HG03342 (cell line): ENCODE measurements around the gene ENAM.

Experiments used
- ATAC-seq: cut with Tn5 transposase; IDR thresholded peaks from one replicate; pipeline ENCODE4 v1.9.1; 2021; ENCODE audit warnings: mild to moderate bottlenecking, moderate library complexity; ENCODE audit not compliant: unreplicated experiment

Gene ENAM

DNA sequence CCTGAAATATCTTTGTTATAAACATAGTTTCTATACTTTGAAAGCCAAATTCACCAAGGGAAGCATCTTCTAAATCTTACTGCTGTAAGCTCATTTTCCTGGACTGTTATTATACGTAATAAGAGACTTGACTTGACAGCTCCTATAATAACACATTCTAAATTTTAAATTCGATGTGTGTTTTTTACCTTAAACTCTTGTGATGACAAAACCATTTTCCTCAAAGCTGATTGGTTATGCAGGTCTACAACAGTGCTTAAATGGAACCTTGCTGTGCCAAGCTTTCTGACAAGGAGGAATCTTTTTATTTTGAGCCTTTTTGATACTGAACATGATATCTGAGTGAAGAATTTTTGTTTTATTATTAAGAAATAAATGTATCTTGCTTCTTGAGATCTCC is at the start of gene ENAM:
Gene ENAM (plus strand): TSS at position 301 of the 400 bp plus-strand sequence. CDS start 757 bp downstream, outside the sequence.
- ATAC-seq: no peak

DNA sequence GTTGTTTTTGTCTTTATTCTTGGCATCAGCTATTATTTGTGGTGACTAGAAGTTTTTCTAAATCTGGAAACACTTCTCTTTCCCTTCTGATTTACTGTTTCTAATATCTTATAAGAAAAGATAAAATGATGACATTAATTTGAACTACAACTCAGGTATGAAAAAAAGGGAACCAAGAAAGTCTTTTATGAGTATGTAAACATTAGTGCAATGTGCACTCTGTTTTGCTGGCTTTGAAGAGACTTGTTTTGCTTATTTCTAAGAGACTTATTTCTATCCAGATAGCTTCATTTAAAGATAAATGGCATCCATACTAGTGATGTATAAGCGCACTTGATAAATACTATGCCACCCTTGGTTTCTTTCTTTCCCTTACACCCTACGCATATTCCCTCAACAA is 46.6 kb upstream of the ENAM start:
- ATAC-seq: no peak

- ATAC-seq: no peak
Observed at GRCh38 chr4:70583952-70584834, 44.4 kb upstream of the ENAM start.

GRCh38 chr4:70586841-70587240 is 41.7 kb upstream of the ENAM start:
- no peak for ATAC-seq

DNA sequence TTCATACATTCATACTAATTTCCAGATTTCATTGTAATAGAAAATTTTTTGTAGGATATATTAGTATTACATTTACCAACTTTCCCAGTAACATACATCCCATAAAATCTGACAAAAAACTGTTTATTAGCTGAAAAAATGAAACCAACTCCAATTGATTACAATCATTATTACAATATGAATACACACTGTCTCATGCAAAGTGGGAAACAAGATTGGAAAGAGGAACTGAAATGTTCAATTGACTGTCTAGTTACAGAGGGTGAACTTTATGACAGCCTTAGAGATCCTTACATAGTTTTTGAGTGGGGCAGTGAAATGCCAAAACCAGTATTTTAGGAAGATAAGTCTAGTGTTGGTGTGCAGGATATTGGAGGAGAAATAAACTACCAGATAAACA is 38.8 kb upstream of the ENAM start:
- ATAC-seq: peak; percentile 99

DNA sequence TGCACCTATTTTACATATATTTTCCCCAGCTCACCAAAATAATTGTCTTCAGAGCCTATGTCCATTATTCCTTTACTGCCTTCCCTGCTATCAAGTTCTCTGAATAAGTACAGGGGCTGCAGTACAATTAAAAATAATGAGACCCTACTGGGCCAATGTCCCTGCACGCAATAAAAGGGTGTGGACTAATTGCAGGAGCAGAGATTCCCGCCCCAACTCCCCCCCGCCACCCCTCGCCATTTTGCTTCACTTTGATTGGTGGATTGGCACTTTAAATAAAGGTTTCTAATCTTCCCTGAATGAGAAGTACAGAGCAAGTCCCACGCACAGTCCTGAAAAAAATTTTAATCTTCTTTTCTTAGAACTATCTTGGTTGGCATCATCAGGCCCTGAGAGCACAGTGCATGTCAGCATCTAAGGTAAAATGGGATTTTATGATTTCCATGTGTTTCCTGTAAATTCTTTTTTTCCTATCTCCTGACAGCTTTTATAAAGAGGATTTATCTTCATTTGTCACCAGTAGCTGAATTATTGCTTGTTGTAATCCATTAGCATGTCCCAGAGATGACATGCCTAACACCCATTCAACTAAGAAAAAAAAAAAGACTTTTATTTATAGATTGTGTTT is 36.5 kb upstream of the ENAM start, which contains the start of gene AMBN:
Gene AMBN (plus strand): TSS at position 302 of the 628 bp plus-strand sequence. CDS start 103 bp downstream, at position 405.
- ATAC-seq: no peak

DNA sequence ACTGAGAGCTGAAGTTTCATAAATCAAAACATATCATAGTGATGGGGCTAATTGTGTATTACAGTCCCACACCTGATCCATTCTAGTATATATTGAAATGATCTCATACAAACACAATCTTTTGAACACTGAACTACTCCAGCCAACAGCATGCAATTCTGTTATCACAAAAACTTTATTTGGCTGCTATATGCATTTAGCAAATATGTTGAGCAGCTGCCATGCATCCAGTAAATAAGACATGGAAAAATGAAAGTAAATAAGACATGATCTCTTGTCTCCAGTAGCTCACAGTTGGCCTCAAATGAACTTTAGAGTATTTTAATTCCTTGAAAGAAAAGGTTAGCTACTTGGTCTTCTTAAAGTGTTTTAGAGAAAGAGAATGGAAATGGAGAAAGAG is 34.3 kb upstream of the ENAM start:
- no peak for ATAC-seq

DNA sequence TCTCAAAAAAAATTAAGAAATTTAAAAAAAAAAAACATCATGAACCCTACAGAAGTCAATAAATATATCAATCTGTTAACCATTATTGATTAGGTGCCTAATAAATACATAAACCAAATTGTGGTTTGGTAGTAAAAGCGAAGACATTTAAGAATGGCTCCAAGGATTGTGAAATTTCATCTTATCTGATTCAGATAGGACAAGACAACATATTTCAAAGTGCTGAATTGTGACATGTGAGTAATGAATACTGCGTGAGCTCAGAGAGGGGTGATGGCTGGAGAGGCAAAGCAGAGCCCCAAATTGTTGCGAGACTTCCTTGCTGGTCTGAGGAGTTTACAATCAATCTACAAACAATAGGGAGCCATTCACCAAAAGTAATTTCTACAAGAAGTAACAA is 28.2 kb upstream of the ENAM start:
- no peak for ATAC-seq

DNA sequence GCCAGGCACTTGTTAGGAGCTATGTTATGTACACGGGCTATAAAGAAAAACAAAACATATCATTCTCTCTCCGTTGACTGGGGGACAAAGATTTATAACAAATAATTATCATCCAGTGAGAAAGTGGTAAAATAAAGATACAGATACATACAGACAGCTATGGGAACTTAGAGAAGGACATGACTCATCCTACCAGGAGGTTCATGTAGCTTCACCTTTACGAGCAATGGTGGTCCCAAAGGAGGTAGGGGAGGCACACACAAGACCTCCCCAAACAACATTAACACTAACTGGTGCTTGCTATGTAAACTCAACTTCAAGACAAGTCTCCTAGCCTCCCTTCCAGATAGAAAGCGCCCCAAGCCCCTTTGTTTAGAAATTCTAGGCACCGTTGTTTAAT is 27.6 kb upstream of the ENAM start:
- ATAC-seq: no peak

DNA sequence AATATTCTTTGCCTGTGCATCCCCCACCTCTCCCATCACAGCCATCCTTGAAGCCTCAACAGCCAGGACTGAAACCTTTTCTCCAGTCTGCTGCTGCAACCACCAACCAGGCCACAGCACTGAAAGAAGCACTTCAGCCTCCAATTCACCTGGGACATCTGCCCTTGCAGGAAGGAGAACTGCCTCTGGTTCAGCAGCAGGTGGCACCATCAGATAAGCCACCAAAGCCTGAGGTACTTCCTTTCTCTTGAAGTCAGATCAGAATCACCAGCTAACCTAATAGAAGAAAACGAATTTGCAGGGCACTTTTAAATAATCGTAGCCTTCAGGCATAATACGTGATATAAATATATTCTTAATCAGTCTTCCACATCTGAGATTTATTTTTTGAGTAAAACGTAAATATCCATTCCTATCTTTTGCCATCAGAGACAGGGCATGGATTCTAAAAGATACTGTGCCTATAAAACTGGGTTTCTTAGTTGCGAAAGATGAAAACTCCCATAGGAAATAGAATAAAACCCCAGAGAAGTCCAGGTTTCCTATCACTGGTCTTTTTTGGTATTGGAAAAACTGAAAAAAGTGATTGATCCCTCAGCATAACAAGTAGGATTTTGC is 27.0 kb upstream of the ENAM start:
- peak; percentile 99 for ATAC-seq

DNA sequence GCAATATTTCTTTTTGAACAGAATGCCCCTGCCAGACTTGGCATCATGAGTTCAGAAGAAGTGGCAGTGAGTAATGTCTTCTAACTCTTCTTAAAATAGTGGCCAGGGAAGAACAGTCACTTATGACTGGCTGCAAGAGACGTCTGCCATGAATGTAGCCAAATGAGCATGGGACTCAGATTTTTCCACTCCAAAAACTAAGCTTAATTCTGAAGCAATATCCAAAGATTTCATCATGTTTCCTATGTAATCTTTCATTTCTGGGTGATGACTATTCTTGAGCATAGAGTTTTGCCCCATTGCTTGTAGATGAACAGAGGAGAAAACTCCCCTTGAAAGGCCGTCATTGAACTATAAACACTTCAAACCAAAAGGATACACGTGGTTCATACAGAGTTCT is 24.7 kb upstream of the ENAM start:
- no peak for ATAC-seq

DNA sequence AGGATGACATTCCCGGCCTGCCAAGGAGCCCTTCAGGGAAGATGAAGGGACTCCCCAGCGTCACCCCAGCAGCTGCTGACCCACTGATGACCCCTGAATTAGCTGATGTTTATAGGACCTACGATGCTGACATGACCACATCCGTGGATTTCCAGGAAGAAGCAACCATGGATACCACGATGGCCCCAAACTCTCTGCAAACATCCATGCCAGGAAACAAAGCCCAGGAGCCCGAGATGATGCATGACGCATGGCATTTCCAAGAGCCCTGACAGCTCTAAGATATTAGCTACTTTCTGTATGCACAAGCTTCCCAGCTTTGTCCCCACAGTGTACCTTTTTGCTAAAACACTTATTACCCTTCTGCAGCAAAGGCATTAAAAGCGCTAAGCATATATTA is 22.1 kb upstream of the ENAM start:
- no peak for ATAC-seq

GRCh38 chr4:70607334-70607853 is 21.1 kb upstream of the ENAM start:
- no peak for ATAC-seq

- ATAC-seq: no peak
Observed at GRCh38 chr4:70608324-70608723, 20.2 kb upstream of the ENAM start.

DNA sequence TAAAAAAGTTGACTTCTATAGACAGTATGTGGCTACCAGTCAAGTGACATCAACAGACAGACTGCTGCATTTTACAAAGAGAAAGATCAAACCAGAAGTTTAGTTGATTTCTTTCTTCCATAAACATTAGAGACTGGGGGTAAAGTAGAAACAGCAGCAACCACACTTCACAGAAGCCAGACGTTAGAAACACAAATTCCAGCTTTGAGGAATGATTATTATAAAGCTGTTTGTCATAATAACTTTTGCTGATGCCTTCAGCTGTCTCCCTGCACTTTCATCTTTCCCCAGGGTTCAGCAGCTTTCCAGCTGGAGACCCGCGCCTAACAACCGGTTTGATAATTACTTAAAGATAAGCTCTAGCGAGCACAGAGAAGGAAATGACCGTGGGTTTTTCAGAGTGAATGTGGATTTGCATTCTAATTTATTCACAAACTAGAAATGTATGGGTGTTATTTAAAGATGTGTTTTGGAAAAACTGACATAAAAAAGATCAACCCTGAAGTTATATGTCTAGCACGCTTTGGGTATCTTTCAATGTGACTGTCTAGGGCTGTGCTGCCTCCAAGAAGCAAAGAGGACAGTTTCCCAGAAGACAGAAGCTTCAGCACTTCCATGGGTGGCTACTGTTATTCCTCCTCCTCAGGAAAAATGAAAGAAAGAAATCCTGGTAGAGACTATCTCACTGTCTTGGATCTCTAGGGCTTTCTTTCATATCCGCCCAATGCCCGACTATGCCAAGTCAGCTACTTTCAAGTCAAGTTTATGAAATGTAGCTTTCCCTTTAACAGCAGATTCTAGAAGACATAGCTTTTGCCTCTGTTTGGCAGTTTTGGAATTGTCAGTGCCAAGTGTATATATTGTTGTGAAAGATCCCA is 15.0 kb upstream of the ENAM start:
- ATAC-seq: peak; percentile 83

DNA sequence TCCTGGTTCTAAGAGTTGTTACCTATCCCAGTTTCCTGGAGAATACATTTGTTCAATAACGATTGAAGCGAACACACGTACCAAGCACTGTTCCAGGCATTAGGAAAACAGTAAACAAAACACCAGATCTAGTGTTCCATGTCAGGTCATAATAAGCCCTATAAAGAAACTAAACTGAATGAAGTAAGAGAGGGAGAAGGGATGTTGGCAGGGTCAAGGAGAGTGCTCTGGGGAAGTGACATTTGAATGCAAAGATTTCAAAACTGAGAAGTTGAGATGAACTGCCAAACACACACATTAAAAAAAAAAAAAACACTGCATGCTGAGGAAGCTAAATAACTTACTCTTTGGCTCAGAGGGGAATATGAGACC is 14.4 kb upstream of the ENAM start:
- no peak for ATAC-seq

- ATAC-seq: no peak
Observed at GRCh38 chr4:70619288-70619687, 9.3 kb upstream of the ENAM start.

- ATAC-seq: no peak
Observed at GRCh38 chr4:70619778-70620177, 8.8 kb upstream of the ENAM start.

GRCh38 chr4:70623323-70623722 is 5.2 kb upstream of the ENAM start:
- ATAC-seq: no peak

GRCh38 chr4:70624226-70624793 is 4.2 kb upstream of the ENAM start:
- ATAC-seq: no peak
